Trophoblast cell (in vitro differentiated cells and primary cell): Measurements from ENCODE around the gene LENG9.

Source experiments
- DNase-seq, 2 donors: peaks; one replicate each; pipeline ENCODE4 v3.0.0-alpha.2; 2016
- H2AFZ ChIP-seq: 2 replicates; pipeline ENCODE4 v1.6.1; 2013; ENCODE audit warnings: low read length, moderate library complexity, mild to moderate bottlenecking; ENCODE audit not compliant: insufficient read depth, poor library complexity
- H2AK5ac ChIP-seq: 2 replicates; pipeline ENCODE4 v1.6.1; 2013; ENCODE audit warnings: mild to moderate bottlenecking, low read length
- H2BK120ac ChIP-seq: 2 replicates; pipeline ENCODE4 v1.6.1; 2013; ENCODE audit warnings: low read length, mild to moderate bottlenecking, moderate library complexity; ENCODE audit not compliant: insufficient read depth, poor library complexity
- H2BK12ac ChIP-seq: 2 replicates; pipeline ENCODE4 v1.6.1; 2013; ENCODE audit warnings: mild to moderate bottlenecking, low read length, moderate library complexity
- H2BK5ac ChIP-seq: 2 replicates; pipeline ENCODE4 v1.6.1; 2013; ENCODE audit warnings: low read length, low read depth, moderate library complexity, mild to moderate bottlenecking; ENCODE audit not compliant: poor library complexity
- H3K14ac ChIP-seq: 2 replicates; pipeline ENCODE4 v1.6.1; 2013; ENCODE audit warnings: mild to moderate bottlenecking, low read length
- H3K18ac ChIP-seq: 2 replicates; pipeline ENCODE4 v1.6.1; 2013; ENCODE audit warnings: mild to moderate bottlenecking, low read length
- H3K23ac ChIP-seq: 2 replicates; pipeline ENCODE4 v1.6.1; 2013; ENCODE audit warnings: low read length
- H3K27ac ChIP-seq: 2 replicates; pipeline ENCODE4 v1.5.1; 2013; ENCODE audit warnings: low read depth, mild to moderate bottlenecking, inconsistent platforms, low read length, moderate library complexity
- H3K27me3 ChIP-seq: 2 replicates; pipeline ENCODE4 v1.6.1; 2013; ENCODE audit warnings: inconsistent platforms, mild to moderate bottlenecking, low read length, moderate library complexity; ENCODE audit not compliant: insufficient read depth
- H3K36me3 ChIP-seq, 2 experiments: 1 replicate in 1 of 2; 2 replicates in 1 of 2; pipeline ENCODE4 v1.6.1; 2013; ENCODE audit warnings: low read length in 2 of 2, mild to moderate bottlenecking in 2 of 2, moderate library complexity in 1 of 2; ENCODE audit not compliant: insufficient read depth in 2 of 2, control insufficient read depth in 1 of 2
- H3K4ac ChIP-seq: 2 replicates; pipeline ENCODE4 v1.6.1; 2013; ENCODE audit warnings: low read depth, mild to moderate bottlenecking, low read length, moderate library complexity
- H3K4me1 ChIP-seq, 2 experiments: 1 replicate in 1 of 2; 2 replicates in 1 of 2; pipeline ENCODE4 v1.6.1; 2013; ENCODE audit warnings: low read length in 2 of 2, mild to moderate bottlenecking in 2 of 2, moderate library complexity in 1 of 2; ENCODE audit not compliant: insufficient read depth in 2 of 2, control insufficient read depth in 1 of 2
- H3K4me2 ChIP-seq: 2 replicates; pipeline ENCODE4 v1.6.1; 2013; ENCODE audit warnings: inconsistent platforms, mild to moderate bottlenecking, low read length, moderate library complexity
- H3K4me3 ChIP-seq: 2 replicates; pipeline ENCODE4 v1.5.1; 2013; ENCODE audit warnings: mild to moderate bottlenecking, low read depth, low read length, inconsistent platforms
- H3K79me1 ChIP-seq: one replicate; pipeline ENCODE4 v1.6.1; 2013; ENCODE audit warnings: low read length
- H3K79me2 ChIP-seq: 2 replicates; pipeline ENCODE4 v1.6.1; 2013; ENCODE audit warnings: low read length, mild to moderate bottlenecking; ENCODE audit not compliant: control insufficient read depth, insufficient read depth, poor library complexity
- H3K9ac ChIP-seq: 2 replicates; pipeline ENCODE4 v1.6.1; 2013; ENCODE audit warnings: mild to moderate bottlenecking, low read length
- H3K9me3 ChIP-seq: 2 replicates; pipeline ENCODE4 v1.6.1; 2013; ENCODE audit warnings: low read depth, mild to moderate bottlenecking, control low read depth, inconsistent platforms, low read length; ENCODE audit not compliant: insufficient read depth
- H4K12ac ChIP-seq: 2 replicates; pipeline ENCODE4 v1.6.1; 2013; ENCODE audit warnings: low read depth, mild to moderate bottlenecking, low read length, moderate library complexity
- H4K8ac ChIP-seq: 2 replicates; pipeline ENCODE4 v1.6.1; 2013; ENCODE audit warnings: low read depth, mild to moderate bottlenecking, low read length, moderate library complexity
- H4K91ac ChIP-seq: one replicate; pipeline ENCODE4 v1.6.1; 2013; ENCODE audit warnings: low read depth, mild to moderate bottlenecking, low read length, moderate library complexity
- WGBS: extraction: QIAGEN DNeasy Blood & Tissue Kit; methylation state at CpG from one replicate; pipeline ENCODE4 v1.1.7; 2013; ENCODE audit warnings: missing lambda C conversion rate; ENCODE audit not compliant: insufficient read length, insufficient coverage; ENCODE audit errors: extremely low coverage; 5-methylcytosine and 5-hydroxymethylcytosine counted together

The LENG9 gene

GRCh38 chr19:54436628-54437252 lies 26.8 kb downstream of the LENG9 start:
- H2AK5ac ChIP-seq = no peak overlapping the region
- H3K23ac ChIP-seq = no peak overlapping the region
- no peak for DNase-seq
- H4K91ac ChIP-seq = no peak overlapping the region
- no peak overlapping the region for H3K4ac ChIP-seq
- no peak overlapping the region for H3K4me3 ChIP-seq
- no peak overlapping the region for H3K4me2 ChIP-seq
- no peaks in the 10 kb centered on the region for H3K27me3 ChIP-seq
- no peak overlapping the region for H2BK12ac ChIP-seq
- H2AFZ ChIP-seq = no peak overlapping the region
- peaks cover 3% of the 10 kb centered on the region for H3K9me3 ChIP-seq
- no peak overlapping the region for H4K12ac ChIP-seq
- peaks cover 9 to 10% of the 10 kb centered on the region in 2 experiments for H3K36me3 ChIP-seq
- H2BK5ac ChIP-seq = no peak overlapping the region
- H3K14ac ChIP-seq = no peak overlapping the region
- no peak overlapping the region for H3K18ac ChIP-seq
- H3K4me1 ChIP-seq = peaks cover 6 to 11% of the 10 kb centered on the region in 2 experiments
- no peak overlapping the region for H2BK120ac ChIP-seq
- WGBS = no CpG with 5 or more reads among the region's 10 CpGs
- no peaks in the 10 kb centered on the region for H3K79me2 ChIP-seq
- no peak overlapping the region for H3K9ac ChIP-seq
- H4K8ac ChIP-seq = no peak overlapping the region
- no peak overlapping the region for H3K27ac ChIP-seq
- no peaks in the 10 kb centered on the region for H3K79me1 ChIP-seq

- Histone ChIP-seq H3K4ac (no peak overlapping the region), H2BK12ac (no peak overlapping the region), H3K4me1 (peaks cover 6 to 16% of the 10 kb centered on the region in 2 experiments), H3K79me1 (no peaks in the 10 kb centered on the region), H3K27ac (no peak overlapping the region), H4K12ac (no peak overlapping the region), H3K36me3 (peaks cover 9 to 10% of the 10 kb centered on the region in 2 experiments), H3K4me3 (no peak overlapping the region), H3K9ac (no peak overlapping the region), H2BK120ac (no peak overlapping the region), H3K9me3 (peaks cover 3% of the 10 kb centered on the region), H3K79me2 (no peaks in the 10 kb centered on the region), H4K8ac (no peak overlapping the region), H3K14ac (no peak overlapping the region), H3K4me2 (no peak overlapping the region), H2BK5ac (no peak overlapping the region), H3K18ac (no peak overlapping the region), H3K23ac (no peak overlapping the region), H4K91ac (no peak overlapping the region), H2AFZ (no peak overlapping the region), H3K27me3 (no peaks in the 10 kb centered on the region), H2AK5ac (no peak overlapping the region)
- no CpG with 5 or more reads among the region's 15 CpGs for WGBS
- no peak for DNase-seq
Observed at GRCh38 chr19:54436031-54436523, 27.5 kb downstream of the LENG9 start.

- Histone ChIP-seq H3K36me3 (peaks cover 7 to 9% of the 10 kb centered on the region in 2 experiments), H3K9ac (no peak overlapping the region), H3K4me1 (peaks cover 8 to 18% of the 10 kb centered on the region in 2 experiments), H3K4me3 (no peak overlapping the region), H2BK5ac (no peak overlapping the region), H4K12ac (no peak overlapping the region), H2AK5ac (no peak overlapping the region), H3K79me1 (no peaks in the 10 kb centered on the region), H3K23ac (no peak overlapping the region), H4K8ac (no peak overlapping the region), H3K18ac (no peak overlapping the region), H3K79me2 (no peaks in the 10 kb centered on the region), H3K14ac (no peak overlapping the region), H3K27ac (no peak overlapping the region), H4K91ac (no peak overlapping the region), H3K4ac (no peak overlapping the region), H2AFZ (no peak overlapping the region), H3K4me2 (no peak overlapping the region), H3K27me3 (no peaks in the 10 kb centered on the region), H2BK12ac (no peak overlapping the region), H3K9me3 (peaks cover 3% of the 10 kb centered on the region), H2BK120ac (no peak overlapping the region)
- no CpG with 5 or more reads among the region's 16 CpGs for WGBS
- no peak for DNase-seq
Observed at GRCh38 chr19:54435551-54436016, 28.0 kb downstream of the LENG9 start.

- no CpG with 5 or more reads among the region's 11 CpGs for WGBS
- H3K9me3 ChIP-seq = peaks cover 3% of the 10 kb centered on the region
- no peak overlapping the region for H3K18ac ChIP-seq
- no peak overlapping the region for H2AFZ ChIP-seq
- no peak overlapping the region for H3K27ac ChIP-seq
- H3K14ac ChIP-seq = no peak overlapping the region
- H3K4me3 ChIP-seq = no peak overlapping the region
- H3K4me2 ChIP-seq = no peak overlapping the region
- no peak overlapping the region for H2BK120ac ChIP-seq
- no peak overlapping the region for H4K8ac ChIP-seq
- H4K91ac ChIP-seq = no peak overlapping the region
- H3K4ac ChIP-seq = no peak overlapping the region
- no peaks in the 10 kb centered on the region for H3K79me1 ChIP-seq
- H3K79me2 ChIP-seq = no peaks in the 10 kb centered on the region
- H2BK5ac ChIP-seq = no peak overlapping the region
- DNase-seq = no peak
- no peak overlapping the region for H3K9ac ChIP-seq
- no peak overlapping the region for H4K12ac ChIP-seq
- H3K4me1 ChIP-seq = peaks cover 8 to 18% of the 10 kb centered on the region in 2 experiments
- H2AK5ac ChIP-seq = no peak overlapping the region
- peaks cover 6 to 9% of the 10 kb centered on the region in 2 experiments for H3K36me3 ChIP-seq
- H3K23ac ChIP-seq = no peak overlapping the region
- H3K27me3 ChIP-seq = no peaks in the 10 kb centered on the region
- H2BK12ac ChIP-seq = no peak overlapping the region
Observed at GRCh38 chr19:54434873-54435214, 28.7 kb downstream of the LENG9 start.
